ENCODE measurements around the gene DOP1A.
A peak's percentile ranks its signal among the peaks of the same experiment; 100 is the strongest.

Gene DOP1A

DNA sequence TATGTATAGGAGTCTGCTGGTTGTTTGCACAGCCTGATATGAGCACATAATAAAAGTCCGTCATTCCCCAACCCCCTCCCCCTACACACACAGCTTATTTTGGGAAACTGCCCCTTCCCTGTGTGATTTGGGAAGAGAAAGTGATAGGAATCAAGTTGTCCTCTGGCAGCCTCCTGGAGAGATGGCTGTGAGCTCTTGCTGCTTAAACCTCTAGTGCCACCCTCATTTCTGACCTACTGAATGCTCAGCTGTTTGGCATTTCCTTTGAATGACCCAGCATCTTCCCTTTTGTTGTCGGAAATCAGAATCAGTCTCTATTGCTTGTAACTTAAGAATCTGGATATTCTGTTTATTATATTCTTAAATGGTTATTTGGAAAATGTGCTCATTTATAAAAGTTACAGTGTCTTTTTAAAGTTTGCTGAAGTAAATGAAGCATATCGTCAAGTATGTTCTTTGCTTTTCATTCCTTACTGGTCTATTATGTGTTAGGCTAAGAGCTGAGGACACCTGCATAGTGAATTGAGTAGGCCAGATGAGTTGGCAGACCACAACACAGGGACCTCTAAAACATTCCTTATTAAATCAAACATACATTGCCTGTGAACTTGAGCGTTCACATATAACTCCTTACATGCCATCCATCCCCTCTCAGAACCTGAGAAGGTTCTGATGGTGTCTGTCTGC, 131.2 kb downstream of the DOP1A start:
- DNase-seq (ENCODE audit: low read depth in 2 of 2): no peak

DNA sequence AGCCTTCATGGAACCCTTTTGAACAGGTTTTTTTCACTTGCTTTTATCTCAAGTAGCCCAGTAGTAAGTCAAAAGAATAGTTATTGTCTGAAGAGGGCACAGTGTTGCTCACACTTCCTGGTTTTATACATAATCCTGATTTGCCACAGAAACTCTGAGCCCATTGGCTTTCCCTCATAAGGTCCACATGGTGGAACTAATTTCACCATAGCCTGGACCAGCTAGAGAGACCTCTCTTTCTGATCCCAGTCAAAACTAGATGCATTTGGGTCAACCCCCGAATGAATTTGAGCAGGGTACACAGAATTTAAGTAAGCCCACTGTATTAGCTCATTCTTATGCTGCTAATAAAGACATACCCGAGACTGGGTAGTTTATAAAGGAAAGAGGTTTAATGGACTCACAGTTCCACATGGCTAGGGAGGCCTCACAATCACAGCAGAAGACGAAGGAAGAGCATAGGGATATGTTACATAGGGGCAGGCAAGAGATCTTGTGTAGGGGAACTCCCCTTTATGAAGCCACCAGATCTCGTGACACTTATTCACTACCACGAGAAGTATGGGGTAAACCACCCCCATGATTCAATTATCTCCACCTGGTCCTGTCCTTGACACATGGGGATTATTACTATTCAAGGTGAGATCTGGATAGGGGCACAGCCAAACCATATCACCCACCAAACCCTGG, 131.8 kb downstream of the DOP1A start:
- DNase-seq (ENCODE audit: low read depth in 2 of 2): no peak

DNA sequence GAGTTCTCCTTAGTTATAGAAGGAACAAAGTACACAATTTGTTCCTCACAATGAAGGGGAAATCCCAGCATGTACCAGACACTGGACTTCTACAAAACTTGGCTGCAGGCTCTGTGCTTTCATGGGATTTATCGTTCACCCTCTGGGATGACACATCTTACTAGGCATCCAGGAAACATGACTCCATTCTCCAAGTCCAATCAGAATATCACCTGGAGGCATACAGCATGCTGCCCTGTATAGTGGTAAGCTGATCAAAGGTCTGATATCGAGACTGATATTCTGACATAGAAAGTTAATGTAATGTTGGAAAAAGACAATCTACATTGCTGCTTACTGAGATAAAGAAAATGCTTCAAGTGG, 132.4 kb downstream of the DOP1A start:
- DNase-seq (ENCODE audit: low read depth in 2 of 2): no peak

DNA sequence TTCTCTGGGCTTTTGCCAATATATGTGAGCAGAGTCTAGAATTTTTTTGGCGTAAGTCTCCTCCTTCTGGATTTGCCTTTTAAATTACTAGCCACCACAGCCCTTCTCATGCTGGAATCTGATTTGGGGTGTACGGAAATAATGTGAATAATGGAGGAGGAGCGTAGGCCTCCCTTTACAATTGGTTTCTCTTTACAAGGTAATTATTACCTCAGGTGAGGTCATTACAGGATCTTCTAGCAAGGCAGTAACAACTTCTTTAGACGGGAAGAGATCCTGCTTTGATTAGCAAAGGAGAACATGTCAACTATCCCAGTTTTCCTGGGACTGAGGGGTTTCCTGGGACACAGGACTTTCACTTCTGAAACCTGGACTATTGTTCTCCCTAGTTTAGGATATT, 134.6 kb downstream of the DOP1A start:
- no peak for DNase-seq (ENCODE audit: low read depth in 2 of 2)

DNA sequence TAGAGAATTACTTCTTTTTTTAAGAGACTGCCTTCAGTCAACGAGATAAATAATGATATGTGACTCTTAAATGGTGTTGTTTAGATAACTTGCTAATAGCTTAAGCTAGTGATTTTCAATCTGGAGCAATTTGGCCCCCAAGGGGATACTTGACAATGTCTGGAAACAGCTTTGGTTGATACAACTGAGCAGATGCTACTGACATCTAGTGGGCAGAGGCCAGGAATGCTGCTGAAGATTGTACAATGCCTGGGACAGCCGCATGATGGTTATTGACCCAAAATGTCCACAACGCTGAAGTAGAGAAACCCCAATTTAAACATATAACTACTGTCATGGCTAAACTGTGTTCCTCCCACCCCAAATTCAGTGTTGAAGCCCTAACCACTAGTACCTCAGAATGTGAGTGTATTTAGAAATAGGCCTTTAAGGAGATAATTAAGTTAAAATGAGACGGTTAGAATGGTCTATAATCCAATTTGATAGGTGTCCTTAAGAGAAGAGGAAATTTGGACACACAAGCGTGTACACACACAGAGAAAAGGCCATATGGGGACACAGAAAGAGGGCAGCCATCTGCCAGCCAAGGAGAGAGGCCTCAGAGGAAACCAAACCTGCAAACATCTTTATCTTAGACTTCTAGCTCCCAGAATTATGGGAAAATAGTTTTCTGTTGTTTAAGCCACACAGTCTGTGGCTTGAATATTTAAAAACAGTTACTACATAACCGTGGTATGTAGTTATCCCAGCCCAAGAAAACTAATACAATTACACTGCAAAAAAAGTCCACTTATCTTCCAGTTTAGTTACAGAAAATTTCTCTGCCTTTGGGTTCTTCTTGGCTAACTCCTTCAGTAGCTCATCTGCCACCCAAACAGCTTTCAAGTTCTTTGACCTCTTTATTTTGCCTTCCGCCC, 147.9 kb downstream of the DOP1A start:
- DNase-seq (ENCODE audit: low read depth in 2 of 2): peak; percentile 5 to 14

DNA sequence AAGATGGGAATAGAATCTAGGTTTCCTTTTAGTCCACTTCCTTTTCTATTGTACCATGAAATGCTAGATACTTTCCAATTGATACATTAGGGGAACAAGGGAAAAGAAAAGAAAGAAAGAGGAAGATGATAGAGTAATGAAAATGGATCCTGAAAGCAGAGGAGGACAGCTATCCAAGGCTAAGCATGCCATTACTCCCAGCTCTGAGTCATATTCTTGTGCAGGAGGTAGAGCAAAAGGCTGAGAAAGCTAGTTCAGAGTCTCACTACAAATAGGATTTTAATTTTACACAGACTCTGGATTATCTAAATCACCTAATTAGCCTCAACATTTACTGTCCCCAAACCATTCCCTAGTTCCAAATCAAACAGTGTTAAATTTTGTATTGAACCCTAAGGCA, 149.3 kb downstream of the DOP1A start:
- DNase-seq (ENCODE audit: low read depth in 2 of 2): no peak
